Endothelial cell of umbilical vein (primary cell): ENCODE data around the gene S100Z. TPM values are rescaled to one million over a fixed set of nuclear protein-coding genes. Genes with fewer than 3 reads are reported as not detected.

Source experiments
- polyA plus RNA-seq, 4 experiments: library from polyadenylated mRNA; depleted of rRNA in 3 of 4; stranded (reverse) in 3 of 4; unstranded in 1 of 4; fragments of >200 nt; gene quantifications; 2 replicates each; pipeline versions ENCODE4 v1.2.1 to v1.2.3, GENCODE V29; 2011 to 2012; ENCODE audit warnings: missing spikeins in 1 of 4
- small RNA-seq: library from RNA; depleted of rRNA; stranded (forward); fragments of <200 nt; gene quantifications from one replicate; pipeline ENCODE3, GENCODE V24; 2012; ENCODE audit warnings: low replicate concordance, low read depth; ENCODE audit not compliant: insufficient read depth, insufficient read length
- total RNA-seq: library from RNA; stranded (reverse); gene quantifications from 2 replicates; pipeline ENCODE4 v1.2.3, GENCODE V29; 2021

The S100Z gene
- total and polyA plus RNA-seq, 2 donors (not counting 3 experiments of a cell fraction or from before 2014, with no cell fraction given) = not detected

Small RNA genes lying within 50 kb of the gene (small RNA-seq; reads per million reads assigned to genes)
- gene RN7SL208P (not detected), gene RNU6ATAC36P (not detected)

Other genes with a start within 250 kb of the S100Z start
- 10.2 and 19.8 TPM in 2 replicates for gene F2RL2, start 226.6 kb upstream of the S100Z start, total RNA-seq
- gene F2RL2, start 226.6 kb upstream of the S100Z start, polyA plus RNA-seq = 33.0 and 33.3 TPM in 2 replicates
- gene F2R, start 133.9 kb upstream of the S100Z start, total RNA-seq = 342 and 393 TPM in 2 replicates
- 599 and 624 TPM in 2 replicates for gene F2R, start 133.9 kb upstream of the S100Z start, polyA plus RNA-seq
- gene F2RL1, start 31.0 kb upstream of the S100Z start, total RNA-seq = 21.9 and 42.6 TPM in 2 replicates
- gene F2RL1, start 31.0 kb upstream of the S100Z start, polyA plus RNA-seq = 20.7 and 21.8 TPM in 2 replicates
- 0.51 TPM in 1 of 2 replicates, not detected in the other for gene CRHBP, start 103.0 kb downstream of the S100Z start, total RNA-seq
- 0.08 and 0.27 TPM in 2 replicates for gene CRHBP, start 103.0 kb downstream of the S100Z start, polyA plus RNA-seq
- gene AGGF1, start 180.4 kb downstream of the S100Z start, total RNA-seq = 16.1 and 19.9 TPM in 2 replicates
- gene AGGF1, start 180.4 kb downstream of the S100Z start, polyA plus RNA-seq = 6.7 and 7.8 TPM in 2 replicates
- gene ZBED3, start 237.3 kb downstream of the S100Z start, total RNA-seq = 11.8 and 16.0 TPM in 2 replicates
- 15.9 and 18.1 TPM in 2 replicates for gene ZBED3, start 237.3 kb downstream of the S100Z start, polyA plus RNA-seq